Transverse colon (tissue), 4 donors: ENCODE results near the gene NQO1. TPM values are rescaled to one million over a fixed set of nuclear protein-coding genes. Genes with fewer than 3 reads are reported as not detected.
"Not testable (repeated sequence)": the region's sequence is repeated elsewhere in the genome, so short reads cannot be mapped to it uniquely, and the experiment has no call there.

ENCODE experiments used
- DNase-seq: peaks from one replicate; pipeline ENCODE4 v3.0.0-alpha.2; 2019
- H3K27ac ChIP-seq, 4 donors: fragments of 200-600 bp; sonication (generic); 2 replicates each; pipeline ENCODE4 v1.5.1; 2016 to 2018; ENCODE audit warnings: inconsistent platforms in 4 of 4
- H3K27me3 ChIP-seq: fragments of 200-600 bp; sonication (generic); 2 replicates; pipeline ENCODE4 v1.5.1; 2017; ENCODE audit warnings: inconsistent platforms
- H3K36me3 ChIP-seq, 4 donors: fragments of 200-600 bp; sonication (generic); 2 replicates each; pipeline ENCODE4 v1.5.1; 2017 to 2019; ENCODE audit warnings: inconsistent platforms in 4 of 4
- H3K4me1 ChIP-seq, 4 donors: fragments of 200-600 bp; sonication (generic); 2 replicates each; pipeline ENCODE4 v1.5.1; 2017 to 2020; ENCODE audit warnings: inconsistent platforms in 4 of 4
- H3K4me3 ChIP-seq, 4 donors: fragments of 200-600 bp; sonication (generic); 1 replicate in 1 of 4; 2 replicates in 3 of 4; pipeline versions ENCODE4 v1.5.1 to v1.6.1; 2017 to 2019; ENCODE audit warnings: inconsistent platforms in 4 of 4
- H3K9me3 ChIP-seq, 2 donors: fragments of 200-600 bp; sonication (generic); 2 replicates each; pipeline ENCODE4 v1.5.1; 2017 to 2019; ENCODE audit warnings: inconsistent platforms in 2 of 2
- EP300 ChIP-seq: sonication (generic); formaldehyde crosslinking; IDR thresholded peaks from one replicate; pipeline ENCODE4 v1.6.1; 2017; ENCODE audit warnings: antibody characterized with exemption, low read depth
- POLR2A ChIP-seq: fragments of 450-650 bp; IDR thresholded peaks from one replicate; pipeline ENCODE4 v1.6.1; 2016; ENCODE audit warnings: antibody characterized with exemption, mild to moderate bottlenecking, moderate library complexity
- POLR2AphosphoS5 ChIP-seq, 3 donors: sonication (generic); formaldehyde crosslinking; IDR thresholded peaks; one replicate each; pipeline ENCODE4 v1.6.1; 2016; ENCODE audit warnings: antibody characterized with exemption in 3 of 3
- WGBS, 2 donors: methylation state at CpG; one replicate each; pipeline ENCODE4 v1.1.5; 2018; ENCODE audit warnings: low coverage in 1 of 2; 5-methylcytosine and 5-hydroxymethylcytosine counted together
- in situ Hi-C, 4 donors: fragments of 200-750 bp; cut with MboI; loops; one replicate each; pipeline versions ENCODE4 v1.15.0 to v1.15.1; 2017; ENCODE audit warnings: low sequenced_read_pairs in 3 of 4, low pct_ligation_motif_present in 1 of 4, low pct_unique_long_range_greater_than_20kb in 1 of 4
- intact Hi-C: fragments of 100-400 bp; cut with DNase I; formaldehyde crosslinking; loops from one replicate; pipeline ENCODE4 v1.15.1; 2023; ENCODE audit warnings: low total_unique reads
- total RNA-seq, 4 donors: library from RNA; depleted of rRNA; stranded (reverse); fragments of >200 nt; gene quantifications; one replicate each; pipeline ENCODE4 v1.1.0, GENCODE V29; 2016
- TF ChIP-seq, protein P1 (sequence below), 5 experiments: fragments of 200-600 bp in 3 of 5; fragments of 450-650 bp in 2 of 5; sonication (generic) in 3 of 5; IDR thresholded peaks; 1 replicate in 2 of 5; 2 replicates in 3 of 5; pipeline ENCODE4 v1.5.1; 2016 to 2017; ENCODE audit warnings: antibody characterized with exemption in 5 of 5, inconsistent platforms in 3 of 5, mild to moderate bottlenecking in 2 of 5, moderate library complexity in 1 of 5

NQO1 gene
- total RNA-seq, 4 donors from 2014 or later = 9.0 to 296 (median 165) TPM

DNA sequence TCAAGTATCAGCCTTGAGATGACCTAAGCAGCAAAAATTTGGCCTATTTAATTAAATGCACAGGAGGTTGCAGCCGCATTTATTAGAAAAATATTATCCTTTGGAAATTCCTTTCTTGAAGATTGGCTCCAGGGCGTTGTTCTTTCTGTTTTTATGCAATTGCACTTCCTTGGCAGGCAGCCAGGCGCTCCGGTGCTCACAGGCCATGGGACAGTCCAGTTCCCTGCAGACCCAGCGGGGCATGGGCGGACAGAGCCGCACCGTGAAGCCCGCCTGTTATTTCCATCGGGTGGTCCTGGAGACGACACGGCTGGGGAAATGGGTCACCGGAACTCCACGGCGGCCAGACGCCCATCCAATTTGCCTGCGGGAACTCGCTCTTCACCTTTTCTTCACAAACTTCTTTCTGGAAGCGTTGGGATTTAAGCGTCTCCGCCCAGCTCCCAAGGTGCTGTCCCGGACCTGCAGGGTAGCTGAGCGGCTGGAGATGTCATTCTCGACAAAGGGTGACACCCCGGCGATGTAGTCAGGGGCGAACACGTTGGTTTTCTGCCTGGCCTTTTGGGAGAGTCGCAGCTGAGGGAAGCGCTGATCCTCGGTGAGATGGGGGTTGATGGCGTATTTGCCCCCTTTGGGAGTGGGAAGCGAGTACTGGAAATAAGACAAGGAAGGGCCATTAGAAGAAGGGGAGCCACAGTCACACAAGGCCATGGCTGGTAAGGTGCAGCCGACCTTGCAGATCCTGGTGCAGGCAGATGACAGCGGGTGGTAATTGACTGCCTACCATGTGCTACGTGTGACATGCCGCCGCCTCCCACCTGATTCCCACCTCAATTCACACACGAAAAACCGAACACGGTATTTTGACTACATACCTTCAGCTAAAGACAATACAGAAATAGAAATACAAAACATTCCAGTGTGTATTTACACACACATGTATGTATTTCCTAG is 15.9 kb upstream of the NQO1 start:
- intact Hi-C loops = no loop called here
- peak in 1 of 3 donors; percentile 29 for TF ChIP-seq POLR2AphosphoS5 (IDR thresholded peaks at IDR 0.05)
- no peak for TF ChIP-seq EP300
- TF ChIP-seq POLR2A = no peak
- TF ChIP-seq, protein P1, sequence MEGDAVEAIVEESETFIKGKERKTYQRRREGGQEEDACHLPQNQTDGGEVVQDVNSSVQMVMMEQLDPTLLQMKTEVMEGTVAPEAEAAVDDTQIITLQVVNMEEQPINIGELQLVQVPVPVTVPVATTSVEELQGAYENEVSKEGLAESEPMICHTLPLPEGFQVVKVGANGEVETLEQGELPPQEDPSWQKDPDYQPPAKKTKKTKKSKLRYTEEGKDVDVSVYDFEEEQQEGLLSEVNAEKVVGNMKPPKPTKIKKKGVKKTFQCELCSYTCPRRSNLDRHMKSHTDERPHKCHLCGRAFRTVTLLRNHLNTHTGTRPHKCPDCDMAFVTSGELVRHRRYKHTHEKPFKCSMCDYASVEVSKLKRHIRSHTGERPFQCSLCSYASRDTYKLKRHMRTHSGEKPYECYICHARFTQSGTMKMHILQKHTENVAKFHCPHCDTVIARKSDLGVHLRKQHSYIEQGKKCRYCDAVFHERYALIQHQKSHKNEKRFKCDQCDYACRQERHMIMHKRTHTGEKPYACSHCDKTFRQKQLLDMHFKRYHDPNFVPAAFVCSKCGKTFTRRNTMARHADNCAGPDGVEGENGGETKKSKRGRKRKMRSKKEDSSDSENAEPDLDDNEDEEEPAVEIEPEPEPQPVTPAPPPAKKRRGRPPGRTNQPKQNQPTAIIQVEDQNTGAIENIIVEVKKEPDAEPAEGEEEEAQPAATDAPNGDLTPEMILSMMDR (IDR thresholded peaks at IDR 0.05) = peak in 2 of 5 experiments; percentile 12 to 32
- DNase-seq = peak; percentile 92
- 19 to 71% methylated on average over 5 to 34 of the region's 41 CpGs for WGBS, 2 donors
- Histone ChIP-seq H3K4me3 (peak overlapping the region in 1 of 4 donors; percentile 27), H3K36me3 (peaks cover 0 to 52% (median 7%) of the 10 kb centered on the region in 4 donors), H3K9me3 (no peaks in the 10 kb centered on the region), H3K27me3 (no peaks in the 10 kb centered on the region), H3K27ac (peak overlapping the region; percentile 20 to 77 (median 70)), H3K4me1 (peaks cover 3 to 14% (median 13%) of the 10 kb centered on the region in 4 donors)
- in situ Hi-C loops = no loop called here

DNA sequence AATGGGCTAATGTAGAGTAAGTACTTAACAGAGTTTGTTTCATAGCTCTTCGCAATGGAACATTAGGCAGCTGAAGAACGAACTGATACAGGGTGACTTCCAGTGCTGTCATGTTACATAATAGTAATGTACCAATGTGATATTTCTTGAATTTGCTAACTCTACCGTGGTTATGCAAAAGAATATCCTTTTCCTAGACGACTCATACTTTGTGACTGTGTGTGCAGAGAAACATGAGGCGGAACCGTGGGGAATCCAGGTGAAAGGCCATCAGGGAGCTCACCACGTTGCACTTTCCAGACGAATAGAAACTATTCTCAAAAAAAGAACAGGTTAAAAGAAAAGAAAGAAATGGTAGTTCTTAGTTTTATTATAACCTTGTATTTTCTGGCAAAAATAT is 15.2 kb upstream of the NQO1 start:
- Histone ChIP-seq H3K27me3 (no peaks in the 10 kb centered on the region), H3K9me3 (no peaks in the 10 kb centered on the region), H3K4me1 (peaks cover 3 to 14% (median 13%) of the 10 kb centered on the region in 4 donors), H3K27ac (peak overlapping the region; percentile 20 to 77 (median 70)), H3K4me3 (no peak overlapping the region), H3K36me3 (peaks cover 0 to 47% (median 7%) of the 10 kb centered on the region in 4 donors)
- WGBS, 2 donors = 49 to 58% methylated on average over 7 to 8 of the region's 8 CpGs
- no peak for TF ChIP-seq POLR2AphosphoS5 (IDR thresholded peaks at IDR 0.05)
- TF ChIP-seq POLR2A = no peak
- TF ChIP-seq, protein P1 (IDR thresholded peaks at IDR 0.05) = no peak
- TF ChIP-seq EP300 = no peak
- DNase-seq = no peak
- in situ Hi-C loops (no loop called here), intact Hi-C loops (no loop called here)

DNA sequence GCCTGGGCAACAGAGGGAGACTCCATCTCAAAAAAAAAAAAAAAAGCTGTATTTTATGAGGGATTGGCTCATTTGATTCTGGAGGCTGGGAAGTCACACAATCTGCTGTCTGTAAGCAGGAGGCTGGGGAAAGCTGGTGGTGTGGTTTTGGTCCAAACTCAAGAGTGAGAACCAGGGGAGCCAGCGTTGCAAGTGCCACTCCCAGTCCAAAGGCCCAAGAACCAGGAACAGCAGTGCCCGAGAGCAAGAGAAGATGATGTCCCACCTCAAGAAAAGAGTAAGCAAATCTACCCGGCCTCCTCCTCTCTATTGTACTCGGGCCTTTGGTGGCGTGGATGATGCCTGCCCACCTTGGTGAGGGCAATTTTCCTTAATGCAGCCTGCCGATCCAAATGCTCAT is 5.7 kb upstream of the NQO1 start:
- Histone ChIP-seq H3K4me1 (peaks cover 0 to 10% (median 7%) of the 10 kb centered on the region in 4 donors), H3K4me3 (no peak overlapping the region), H3K27ac (no peak overlapping the region), H3K27me3 (no peaks in the 10 kb centered on the region), H3K9me3 (no peaks in the 10 kb centered on the region), H3K36me3 (no peaks in the 10 kb centered on the region)
- 60 to 70% methylated on average over 1 to 6 of the region's 6 CpGs for WGBS, 2 donors
- intact Hi-C loops = no loop called here
- no peak for TF ChIP-seq EP300
- TF ChIP-seq, protein P1 (IDR thresholded peaks at IDR 0.05) = no peak
- TF ChIP-seq POLR2A = no peak
- TF ChIP-seq POLR2AphosphoS5 (IDR thresholded peaks at IDR 0.05) = no peak
- in situ Hi-C loops = no loop called here
- DNase-seq = peak; percentile 24

DNA sequence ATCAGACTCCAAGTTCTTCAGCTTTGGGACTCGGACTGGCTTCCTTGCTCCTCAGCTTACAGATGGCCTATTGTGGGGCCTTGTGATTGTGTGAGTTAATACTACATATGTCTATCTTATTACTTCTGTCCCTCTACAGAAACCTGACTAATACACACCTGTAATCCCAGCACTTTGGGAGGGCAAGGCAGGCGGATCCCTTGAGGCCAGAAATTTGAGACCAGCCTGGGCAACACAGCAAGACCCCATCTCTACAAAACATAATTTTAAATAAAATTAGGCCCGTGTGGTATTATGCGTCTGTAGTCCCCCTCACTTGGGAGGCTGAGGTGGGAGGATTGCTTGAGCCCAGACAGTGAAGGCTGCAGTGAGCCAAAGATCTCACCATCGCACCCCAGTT is 4.9 kb upstream of the NQO1 start:
- intact Hi-C loops, in situ Hi-C loops, H3K27me3 ChIP-seq, H3K27ac ChIP-seq, DNase-seq, H3K4me3 ChIP-seq, H3K9me3 ChIP-seq, H3K36me3 ChIP-seq: not testable (repeated sequence)
- H3K4me1 ChIP-seq = peaks cover 0 to 15% (median 13%) of the 10 kb centered on the region in 4 donors
- WGBS, 2 donors = 99 to 100% methylated on average over 1 to 4 of the region's 5 CpGs

DNA sequence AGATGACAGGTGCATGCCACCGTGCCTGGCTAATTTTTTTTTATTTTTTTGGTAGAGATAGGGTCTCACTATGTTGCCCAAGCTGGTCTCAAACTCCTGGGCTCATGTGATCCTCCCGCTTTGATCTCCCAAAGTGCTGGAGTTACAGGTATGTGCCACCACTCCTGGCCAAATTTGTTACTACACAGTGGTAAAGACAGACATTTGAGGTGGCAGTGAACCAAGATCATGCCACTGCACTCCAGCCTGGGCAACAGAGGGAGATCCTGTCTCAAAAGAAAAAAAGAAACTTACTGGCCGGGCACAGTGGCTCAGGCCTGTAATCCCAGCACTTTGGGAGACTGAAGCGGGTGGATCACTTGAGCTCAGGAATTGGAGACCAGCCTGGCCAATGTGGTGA is 2.7 kb upstream of the NQO1 start:
- H3K27me3 ChIP-seq, H3K4me3 ChIP-seq, DNase-seq, H3K36me3 ChIP-seq, H3K27ac ChIP-seq, in situ Hi-C loops, H3K9me3 ChIP-seq, intact Hi-C loops: not testable (repeated sequence)
- 79 to 80% methylated on average over 2 to 4 of the region's 4 CpGs for WGBS, 2 donors
- H3K4me1 ChIP-seq = peaks cover 0 to 35% (median 32%) of the 10 kb centered on the region in 4 donors
